ENCODE measurements around the gene KRT17.
"Not testable (repeated sequence)": the region's sequence is repeated elsewhere in the genome, so short reads cannot be mapped to it uniquely, and the experiment has no call there.

KRT17 gene

DNA sequence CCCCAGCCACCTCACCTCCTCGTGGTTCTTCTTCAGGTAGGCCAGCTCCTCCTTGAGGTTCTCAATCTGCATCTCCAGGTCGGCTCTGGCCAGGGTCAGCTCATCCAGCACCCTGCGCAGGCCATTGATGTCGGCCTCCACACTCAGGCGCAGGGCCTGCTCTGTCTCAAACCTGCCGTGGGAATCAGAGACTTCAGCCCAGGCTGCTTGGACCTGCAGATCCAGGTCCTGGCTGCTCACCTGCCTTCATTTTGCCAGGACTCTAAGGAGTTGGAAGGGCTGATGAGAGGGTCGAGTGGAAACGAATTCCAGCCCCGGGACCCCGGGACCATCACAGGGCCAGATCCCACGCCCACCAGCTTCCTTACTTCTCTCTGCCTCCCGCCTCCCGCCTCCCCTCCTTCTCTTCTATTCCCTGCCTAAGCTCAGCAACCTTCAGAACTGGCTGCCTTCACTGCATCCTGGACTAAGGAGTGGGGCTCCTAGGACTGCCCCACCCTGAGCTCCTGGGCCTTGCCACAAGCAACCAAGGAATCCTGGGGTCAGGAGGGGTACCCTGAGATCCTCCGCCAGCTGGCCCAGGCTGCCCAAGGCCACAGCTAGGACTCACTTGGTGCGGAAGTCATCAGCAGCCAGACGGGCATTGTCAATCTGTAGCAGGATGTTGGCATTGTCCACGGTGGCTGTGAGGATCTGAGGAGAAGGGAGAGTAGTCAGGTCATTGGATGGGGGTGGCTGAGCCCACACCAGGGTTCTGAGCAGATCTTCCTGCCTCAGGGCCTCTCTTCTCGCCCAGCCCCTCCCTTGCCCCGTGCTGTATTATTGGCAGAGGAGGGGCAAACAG is 1.8 kb downstream of the KRT17 start:
- not testable (repeated sequence) for ATAC-seq (ENCODE audit: low read depth); H3K9me3 Mint-ChIP-seq; H3K27ac Mint-ChIP-seq; H3K4me1 Mint-ChIP-seq; H3K4me3 Mint-ChIP-seq; DNase-seq (ENCODE audit: low spot score in 2 of 2); H3K36me3 Mint-ChIP-seq
- peaks cover 22% of the 10 kb centered on the region for H3K27me3 Mint-ChIP-seq

DNA sequence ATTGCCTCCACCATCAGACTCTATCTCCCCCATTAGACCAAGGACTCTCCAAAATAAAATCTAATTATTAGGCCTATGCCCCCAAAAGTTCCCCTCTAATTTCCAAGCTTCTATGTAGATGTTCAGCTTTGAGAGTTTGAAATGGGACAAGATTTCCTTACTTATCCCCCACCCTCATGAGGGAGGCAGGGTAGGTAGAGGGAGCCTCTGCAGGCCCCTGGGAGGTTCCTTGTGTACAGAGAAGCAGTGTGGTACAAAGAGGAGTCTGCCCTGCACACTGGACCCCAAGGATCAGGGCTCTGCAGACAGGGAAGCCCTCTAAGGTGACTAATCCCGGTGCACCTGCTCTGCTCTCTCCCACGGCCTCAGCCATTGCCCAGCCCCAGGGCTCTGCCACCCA is 2.5 kb downstream of the KRT17 start:
- Mint-ChIP-seq H3K4me1 (no peaks in the 10 kb centered on the region), H3K9me3 (no peaks in the 10 kb centered on the region), H3K36me3 (no peaks in the 10 kb centered on the region), H3K27me3 (peaks cover 16% of the 10 kb centered on the region), H3K4me3 (no peak overlapping the region), H3K27ac (no peak overlapping the region)
- ATAC-seq (ENCODE audit: low read depth) (no peak), DNase-seq (ENCODE audit: low spot score in 2 of 2) (no peak)

DNA sequence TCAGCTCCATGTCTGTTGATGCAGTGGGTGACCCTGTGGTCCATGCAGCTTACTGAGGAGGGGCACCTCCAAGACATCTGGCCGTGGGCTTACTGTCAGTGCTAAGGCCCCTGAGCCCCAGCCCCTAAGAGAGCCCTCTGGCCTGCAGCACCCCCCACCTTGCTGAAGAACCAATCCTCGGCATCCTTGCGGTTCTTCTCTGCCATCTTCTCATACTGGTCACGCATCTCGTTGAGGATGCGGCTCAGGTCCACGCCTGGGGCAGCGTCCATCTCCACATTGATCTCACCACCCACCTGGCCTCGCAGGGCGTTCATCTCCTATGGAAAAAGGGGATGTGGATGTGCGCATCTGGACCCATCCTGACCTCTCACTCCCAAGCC is 2.9 kb downstream of the KRT17 start:
- not testable (repeated sequence) for H3K9me3 Mint-ChIP-seq; ATAC-seq (ENCODE audit: low read depth); DNase-seq (ENCODE audit: low spot score in 2 of 2); H3K4me3 Mint-ChIP-seq; H3K36me3 Mint-ChIP-seq; H3K4me1 Mint-ChIP-seq; H3K27ac Mint-ChIP-seq
- peaks cover 16% of the 10 kb centered on the region for H3K27me3 Mint-ChIP-seq

DNA sequence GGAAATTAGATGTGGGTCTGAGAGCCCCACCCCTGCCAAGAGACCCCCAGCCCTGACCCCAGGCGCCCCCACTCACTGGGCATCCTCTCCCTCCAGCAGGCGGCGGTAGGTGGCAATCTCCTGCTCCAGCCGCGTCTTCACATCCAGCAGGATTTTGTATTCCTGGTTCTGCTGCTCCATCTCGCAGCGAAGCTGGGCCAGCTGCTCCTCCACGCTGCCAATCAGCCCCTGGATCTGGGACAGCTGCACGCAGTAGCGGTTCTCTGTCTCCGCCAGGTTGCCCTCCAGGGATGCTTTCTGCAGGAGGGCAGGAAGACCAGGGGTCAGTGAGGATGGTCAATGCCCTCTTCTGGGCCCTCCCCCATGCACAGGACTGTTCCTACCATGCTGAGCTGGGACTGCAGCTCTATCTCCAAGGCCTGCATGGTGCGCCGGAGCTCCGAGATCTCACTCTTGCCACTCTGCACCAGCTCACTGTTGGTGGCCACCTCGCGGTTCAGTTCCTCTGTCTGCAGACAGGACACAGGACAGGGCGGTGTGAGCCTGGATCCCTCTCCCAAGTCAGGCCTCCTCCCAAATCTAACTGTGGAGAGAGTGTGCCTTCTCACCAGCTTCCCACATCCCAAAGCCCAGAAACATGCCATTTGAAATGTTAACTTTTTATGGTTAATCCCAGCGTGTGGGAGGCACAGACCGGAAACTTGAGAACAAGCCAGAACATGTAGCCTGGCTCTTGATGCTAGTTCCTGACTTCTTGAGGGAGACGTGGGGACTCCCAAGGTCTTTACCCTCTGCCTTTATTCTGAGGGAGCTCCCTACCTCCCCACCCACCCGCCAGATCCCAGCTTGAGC is 3.6 kb downstream of the KRT17 start:
- DNase-seq (ENCODE audit: low spot score in 2 of 2) (no peak), ATAC-seq (ENCODE audit: low read depth) (no peak)
- no peaks in the 10 kb centered on the region for H3K4me1 Mint-ChIP-seq
- H3K36me3 Mint-ChIP-seq, result no peaks in the 10 kb centered on the region
- H3K4me3 Mint-ChIP-seq, result no peak overlapping the region
- H3K27me3 Mint-ChIP-seq, result peaks cover 12% of the 10 kb centered on the region
- no peaks in the 10 kb centered on the region for H3K9me3 Mint-ChIP-seq
- H3K27ac Mint-ChIP-seq, result no peak overlapping the region

DNA sequence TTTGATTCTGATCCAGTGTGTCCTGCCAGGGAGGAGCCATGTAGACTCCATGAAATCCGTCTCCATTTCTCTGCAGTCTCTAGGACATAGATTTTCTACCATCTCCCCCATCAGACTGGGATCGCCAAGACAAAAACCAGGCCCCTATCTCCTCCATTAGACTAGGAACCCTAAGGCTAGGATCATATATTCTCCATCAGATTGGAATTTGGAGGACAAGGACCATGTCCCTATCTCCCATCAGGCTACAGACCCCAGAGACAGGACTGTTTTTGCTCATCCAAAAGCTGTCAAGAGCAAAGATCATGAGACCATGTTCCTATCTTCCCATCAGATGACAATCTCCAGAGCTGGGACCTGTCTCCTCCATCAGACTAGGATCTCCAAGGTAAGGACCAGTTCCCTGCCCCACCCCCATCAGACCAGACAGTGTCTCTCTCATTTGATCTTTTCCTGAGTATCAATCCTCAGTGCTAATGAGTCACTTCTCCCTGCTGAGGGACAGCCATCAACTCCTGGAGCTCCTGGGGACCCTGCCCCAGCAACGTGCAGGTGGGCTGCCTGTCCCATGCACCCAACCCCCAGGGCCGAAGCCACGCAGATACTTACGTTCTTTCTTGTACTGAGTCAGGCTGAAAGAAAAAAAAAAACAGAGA is 4.3 kb downstream of the KRT17 start:
- not testable (repeated sequence) for H3K9me3 Mint-ChIP-seq; H3K4me1 Mint-ChIP-seq; DNase-seq (ENCODE audit: low spot score in 2 of 2); H3K27ac Mint-ChIP-seq; ATAC-seq (ENCODE audit: low read depth); H3K36me3 Mint-ChIP-seq; H3K4me3 Mint-ChIP-seq
- H3K27me3 Mint-ChIP-seq, result peaks cover 14% of the 10 kb centered on the region

DNA sequence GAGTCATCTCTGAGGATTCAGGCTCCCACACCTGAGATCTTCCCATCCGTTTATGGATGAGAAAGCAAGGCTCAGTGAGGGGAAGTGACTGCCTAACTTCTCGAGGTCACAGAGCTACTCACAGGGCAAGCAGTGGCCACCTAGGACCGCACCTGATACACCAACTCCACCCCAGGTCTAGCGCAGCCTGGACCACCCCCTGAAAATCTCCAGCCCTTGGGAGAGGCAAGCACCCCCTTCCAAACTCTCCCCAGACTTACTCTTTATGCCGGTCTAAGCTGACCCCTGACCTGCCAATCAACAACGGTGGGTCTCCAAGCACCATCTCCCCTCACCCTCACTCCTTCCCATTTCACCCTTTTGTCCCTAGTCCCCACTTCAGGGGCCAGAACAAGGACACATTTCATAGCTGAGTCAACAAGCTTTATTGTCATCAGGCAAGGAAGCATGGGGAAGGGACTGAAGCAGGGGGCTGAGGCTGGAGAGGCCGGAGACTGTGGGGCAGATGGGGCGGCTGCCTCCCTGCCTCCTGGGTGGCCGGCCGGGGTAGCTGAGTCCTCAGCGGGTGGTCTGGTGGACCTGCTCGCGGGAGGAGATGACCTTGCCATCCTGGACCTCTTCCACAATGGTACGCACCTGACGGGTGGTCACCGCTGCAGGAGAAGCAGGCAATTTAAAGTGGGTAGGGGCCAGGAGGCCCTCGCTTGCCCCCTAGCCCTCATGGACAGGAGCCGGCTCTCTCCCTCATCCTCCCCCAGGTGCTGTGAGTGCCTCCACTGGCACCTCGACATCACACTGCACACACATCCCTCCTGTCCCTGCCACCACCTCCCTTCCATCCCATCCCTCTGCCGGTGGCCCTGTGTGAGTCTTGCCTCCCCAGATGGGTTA is 5.1 kb downstream of the KRT17 start:
- H3K27ac Mint-ChIP-seq, result no peak overlapping the region
- no peaks in the 10 kb centered on the region for H3K9me3 Mint-ChIP-seq
- no peaks in the 10 kb centered on the region for H3K36me3 Mint-ChIP-seq
- no peaks in the 10 kb centered on the region for H3K4me1 Mint-ChIP-seq
- no peak overlapping the region for H3K4me3 Mint-ChIP-seq
- no peak for DNase-seq (ENCODE audit: low spot score in 2 of 2)
- ATAC-seq (ENCODE audit: low read depth), result no peak
- H3K27me3 Mint-ChIP-seq, result peaks cover 11% of the 10 kb centered on the region

DNA sequence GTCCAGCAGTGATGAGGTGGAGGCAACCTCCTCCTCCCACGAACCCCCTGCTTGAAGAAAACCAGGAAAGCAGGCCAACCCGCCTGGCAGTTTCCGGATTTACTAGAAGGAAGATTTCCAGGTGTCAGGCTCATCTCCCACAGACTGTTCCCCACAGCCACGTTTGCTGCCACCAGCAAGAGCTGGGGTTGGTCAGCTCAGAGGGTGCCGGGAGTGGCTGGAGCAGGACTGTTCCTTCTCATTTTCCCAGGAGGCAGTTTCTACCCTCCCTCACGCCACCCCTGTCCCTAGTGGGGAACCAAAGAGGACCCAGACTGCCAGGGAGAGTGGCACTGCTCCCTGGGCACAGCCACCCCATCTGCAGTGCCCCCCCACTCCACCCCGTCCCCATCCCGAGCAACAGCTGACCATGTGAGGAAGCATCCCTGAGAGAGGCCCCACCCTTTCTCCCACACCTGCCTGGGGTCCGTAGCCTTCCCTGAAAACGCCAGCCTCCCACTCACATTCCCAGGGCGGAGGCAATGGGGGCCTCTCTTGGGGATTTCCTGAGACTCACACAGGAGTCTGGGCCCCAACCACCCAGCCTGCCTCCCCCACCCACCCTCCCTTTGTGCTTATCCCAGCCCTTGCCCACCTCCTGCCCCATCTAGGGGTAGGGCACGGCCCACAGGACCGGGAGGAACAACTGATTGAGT is 5.9 kb downstream of the KRT17 start:
- DNase-seq (ENCODE audit: low spot score in 2 of 2) (no peak), ATAC-seq (ENCODE audit: low read depth) (no peak)
- peaks cover 13% of the 10 kb centered on the region for H3K27me3 Mint-ChIP-seq
- H3K27ac Mint-ChIP-seq, result no peak overlapping the region
- H3K4me1 Mint-ChIP-seq, result no peaks in the 10 kb centered on the region
- no peak overlapping the region for H3K4me3 Mint-ChIP-seq
- no peaks in the 10 kb centered on the region for H3K36me3 Mint-ChIP-seq
- H3K9me3 Mint-ChIP-seq, result no peaks in the 10 kb centered on the region

DNA sequence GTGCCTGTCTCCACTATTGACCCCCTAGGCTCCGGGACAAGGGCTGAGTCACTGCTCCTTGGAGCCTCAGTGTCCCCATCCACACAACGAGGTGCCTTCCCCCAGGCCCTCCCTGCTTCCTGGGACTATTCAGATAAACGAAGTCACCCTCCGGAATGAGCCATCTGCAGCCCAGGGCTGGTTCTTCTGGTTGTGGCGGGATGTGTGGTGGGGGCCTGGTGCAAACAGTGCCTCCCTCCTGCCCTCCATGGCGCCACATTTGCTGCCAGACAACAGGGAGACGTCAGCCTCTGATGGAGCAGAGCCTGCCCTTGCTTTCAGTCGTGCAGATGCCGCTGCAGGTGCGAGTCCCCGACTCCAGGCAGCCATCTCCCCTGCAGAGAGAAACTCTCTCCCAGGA is 6.7 kb downstream of the KRT17 start:
- peaks cover 16% of the 10 kb centered on the region for H3K27me3 Mint-ChIP-seq
- no peaks in the 10 kb centered on the region for H3K4me1 Mint-ChIP-seq

DNA sequence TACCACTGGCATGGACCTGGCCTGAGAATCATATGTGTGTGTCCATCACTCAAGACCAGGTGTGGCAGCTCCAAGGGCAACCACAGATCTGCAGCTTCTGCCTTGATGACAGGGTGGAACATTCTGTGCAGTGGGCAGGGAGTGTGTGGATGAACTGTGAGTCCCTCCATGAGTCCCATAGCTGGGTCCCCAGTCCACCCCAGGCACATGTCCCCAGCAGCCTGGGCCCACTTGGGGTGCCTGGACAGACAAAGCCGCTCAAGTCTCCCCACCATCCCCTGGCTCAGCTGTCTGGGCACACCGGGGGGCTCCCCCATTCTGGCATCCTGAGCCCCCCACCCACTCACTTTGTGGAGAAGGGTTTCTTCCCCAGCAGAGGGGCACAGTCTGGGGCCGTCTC is 7.2 kb downstream of the KRT17 start:
- H3K4me1 Mint-ChIP-seq, result no peaks in the 10 kb centered on the region
- H3K9me3 Mint-ChIP-seq, result no peaks in the 10 kb centered on the region
- ATAC-seq (ENCODE audit: low read depth) (no peak), DNase-seq (ENCODE audit: low spot score in 2 of 2) (no peak)
- no peaks in the 10 kb centered on the region for H3K36me3 Mint-ChIP-seq
- H3K27me3 Mint-ChIP-seq, result peaks cover 18% of the 10 kb centered on the region
- H3K4me3 Mint-ChIP-seq, result no peak overlapping the region
- no peak overlapping the region for H3K27ac Mint-ChIP-seq

More for the DNA sequence above, 6.7 kb downstream of the KRT17 start:
- no peak for DNase-seq (ENCODE audit: low spot score in 2 of 2)
- ATAC-seq (ENCODE audit: low read depth), result no peak
- H3K36me3 Mint-ChIP-seq, result no peaks in the 10 kb centered on the region
- H3K9me3 Mint-ChIP-seq, result no peaks in the 10 kb centered on the region
- H3K27ac Mint-ChIP-seq, result no peak overlapping the region
- H3K4me3 Mint-ChIP-seq, result no peak overlapping the region

DNA sequence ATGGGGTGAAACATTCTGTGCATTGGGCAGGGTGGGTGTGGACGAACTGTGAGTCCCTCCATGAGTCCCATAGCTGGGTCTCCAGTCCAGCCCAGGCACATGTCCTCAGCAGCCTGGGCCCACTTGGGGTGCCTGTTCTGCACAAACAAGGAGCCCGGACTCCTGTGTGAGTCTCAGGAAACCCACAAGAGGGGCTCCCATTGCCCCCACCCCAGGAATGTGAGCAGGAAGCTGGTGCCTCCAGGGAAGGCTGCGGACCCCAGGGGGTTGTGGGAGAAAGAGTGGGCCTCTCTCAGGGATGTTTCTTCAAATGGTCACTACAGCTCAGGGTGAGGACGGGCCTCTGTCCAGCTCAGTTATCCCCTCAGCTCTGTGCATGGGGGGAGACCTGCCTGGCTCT is 7.9 kb downstream of the KRT17 start:
- H3K27me3 Mint-ChIP-seq, result peaks cover 15% of the 10 kb centered on the region
- H3K4me1 Mint-ChIP-seq; H3K27ac Mint-ChIP-seq; H3K36me3 Mint-ChIP-seq; H3K4me3 Mint-ChIP-seq; DNase-seq (ENCODE audit: low spot score in 2 of 2); H3K9me3 Mint-ChIP-seq; ATAC-seq (ENCODE audit: low read depth): not testable (repeated sequence)

DNA sequence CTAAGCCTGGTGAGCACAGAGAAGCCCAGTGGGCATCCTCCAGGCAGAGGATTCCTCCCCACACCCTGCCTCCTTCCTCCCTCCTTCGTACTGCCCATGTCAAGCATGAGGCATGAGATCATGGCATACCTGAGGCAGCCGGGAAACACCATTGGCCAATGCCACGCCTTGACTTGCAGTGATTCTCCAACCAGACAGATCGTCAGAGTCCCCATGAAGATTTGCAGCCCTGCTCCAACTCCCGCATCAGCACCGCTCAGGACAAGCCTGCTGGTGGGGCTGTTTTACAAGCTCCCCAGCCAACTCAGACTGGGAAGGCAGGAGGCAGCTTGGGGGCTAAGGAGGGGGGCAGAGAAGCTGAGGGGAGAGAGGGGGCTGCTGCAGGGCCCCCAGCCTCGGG is 8.9 kb downstream of the KRT17 start:
- Mint-ChIP-seq H3K36me3 (no peaks in the 10 kb centered on the region), H3K9me3 (no peaks in the 10 kb centered on the region), H3K27ac (no peak overlapping the region), H3K4me3 (no peak overlapping the region), H3K4me1 (no peaks in the 10 kb centered on the region), H3K27me3 (peaks cover 16% of the 10 kb centered on the region)
- DNase-seq (ENCODE audit: low spot score in 2 of 2) (no peak), ATAC-seq (ENCODE audit: low read depth) (no peak)

DNA sequence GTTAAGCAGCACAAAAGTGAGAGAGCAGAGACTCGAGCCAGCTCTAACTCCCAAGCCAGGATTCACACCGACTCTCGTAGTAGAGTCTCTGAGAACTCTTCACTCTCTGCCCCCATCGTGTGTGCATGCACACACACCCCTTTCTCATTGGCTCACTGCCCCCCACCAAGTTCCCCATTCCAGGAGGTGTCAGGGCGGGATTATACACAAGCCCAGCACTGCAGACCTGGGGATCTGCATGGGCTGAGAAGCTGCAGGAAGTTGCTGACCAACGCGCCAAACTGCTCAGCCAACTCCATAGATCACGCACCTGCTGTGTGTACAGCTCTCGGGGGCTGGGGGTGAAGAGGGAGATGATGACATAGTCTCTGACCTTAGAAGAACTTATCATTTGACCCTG is 9.6 kb downstream of the KRT17 start:
- H3K9me3 Mint-ChIP-seq; H3K27ac Mint-ChIP-seq; ATAC-seq (ENCODE audit: low read depth); H3K4me3 Mint-ChIP-seq; H3K36me3 Mint-ChIP-seq; H3K4me1 Mint-ChIP-seq; DNase-seq (ENCODE audit: low spot score in 2 of 2): not testable (repeated sequence)
- peaks cover 17% of the 10 kb centered on the region for H3K27me3 Mint-ChIP-seq

DNA sequence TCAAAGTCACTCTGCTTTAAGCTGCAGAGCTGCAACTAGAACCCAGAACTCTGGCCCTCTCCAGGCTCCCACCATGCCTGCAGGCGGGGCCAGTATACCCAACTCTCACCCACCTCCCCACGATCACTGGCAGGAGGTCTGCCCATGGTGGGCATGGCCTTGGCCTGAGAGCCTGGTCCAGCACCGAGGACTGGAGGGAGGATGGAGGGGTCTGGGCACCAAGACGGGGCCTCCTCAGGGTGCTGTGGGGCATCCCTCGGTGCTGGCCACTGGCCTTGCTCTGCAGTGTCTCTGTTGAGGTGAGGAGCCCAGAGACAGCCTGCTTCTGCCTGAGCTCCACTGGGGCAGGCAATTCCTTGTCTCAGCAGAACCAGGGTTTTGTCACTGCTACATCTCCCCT is 10.3 kb downstream of the KRT17 start:
- H3K4me1 Mint-ChIP-seq, result no peaks in the 10 kb centered on the region
- peaks cover 16% of the 10 kb centered on the region for H3K27me3 Mint-ChIP-seq
- H3K27ac Mint-ChIP-seq, result no peak overlapping the region
- ATAC-seq (ENCODE audit: low read depth) (no peak), DNase-seq (ENCODE audit: low spot score in 2 of 2) (no peak)
- no peaks in the 10 kb centered on the region for H3K9me3 Mint-ChIP-seq
- H3K4me3 Mint-ChIP-seq, result no peak overlapping the region
- H3K36me3 Mint-ChIP-seq, result no peaks in the 10 kb centered on the region

Data from memory B cell (primary cell).